Measurements from ENCODE around the gene SARM1.
"Not testable (repeated sequence)": the region's sequence is repeated elsewhere in the genome, so short reads cannot be mapped to it uniquely, and the experiment has no call there.

SARM1 gene

GRCh38 chr17:28335959-28336871 is 35.3 kb upstream of the SARM1 start:
- H3K36me3 Mint-ChIP-seq, result peaks cover 42% of the 10 kb centered on the region
- no peaks in the 10 kb centered on the region for H3K9me3 Mint-ChIP-seq
- H3K4me3 Mint-ChIP-seq, result peak overlapping the region; percentile 95
- peak overlapping the region; percentile 96 for H3K27ac Mint-ChIP-seq
- ATAC-seq (no peak), DNase-seq (ENCODE audit: low spot score in 2 of 2) (no peak)
- peaks cover 56% of the 10 kb centered on the region for H3K4me1 Mint-ChIP-seq

DNA sequence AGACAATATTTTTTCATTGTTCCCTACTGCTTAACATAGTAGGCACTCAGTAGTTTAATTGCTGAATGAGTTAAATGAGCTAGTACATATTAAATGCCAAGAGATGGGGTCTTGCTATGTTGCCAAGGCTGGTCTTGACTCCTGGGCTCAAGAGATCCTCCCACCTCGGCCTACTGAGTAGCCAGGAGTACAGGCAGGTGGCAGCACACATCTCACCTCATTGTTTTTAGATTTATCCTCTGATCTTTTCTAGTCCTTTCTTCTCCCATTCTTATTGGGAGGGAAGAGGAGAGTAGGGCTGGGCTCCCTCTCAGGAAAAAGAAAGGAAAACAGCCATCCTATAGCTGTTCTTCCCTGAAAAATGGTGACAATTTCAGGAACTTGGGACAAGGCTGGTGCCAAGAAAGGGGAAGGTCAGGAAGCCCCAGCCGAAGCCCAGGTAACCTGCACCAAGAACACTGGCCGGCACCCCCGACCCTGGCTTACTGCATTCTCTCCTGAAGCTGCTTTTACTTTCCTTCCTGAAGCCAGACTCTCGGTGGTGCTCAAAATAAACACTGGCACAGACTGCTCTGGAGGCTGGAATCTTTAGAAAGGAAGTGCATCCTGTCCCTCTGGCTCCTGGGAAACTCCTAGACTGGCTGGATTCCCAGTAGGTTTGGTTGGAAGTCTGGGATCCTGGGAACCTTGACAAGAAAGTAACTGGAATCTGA is 33.3 kb upstream of the SARM1 start:
- H3K4me3 Mint-ChIP-seq, result peak overlapping the region; percentile 95
- H3K9me3 Mint-ChIP-seq, result no peaks in the 10 kb centered on the region
- no peak overlapping the region for H3K27ac Mint-ChIP-seq
- ATAC-seq (no peak), DNase-seq (ENCODE audit: low spot score in 2 of 2) (no peak)
- H3K36me3 Mint-ChIP-seq, result peaks cover 53% of the 10 kb centered on the region
- H3K4me1 Mint-ChIP-seq, result peaks cover 51% of the 10 kb centered on the region

DNA sequence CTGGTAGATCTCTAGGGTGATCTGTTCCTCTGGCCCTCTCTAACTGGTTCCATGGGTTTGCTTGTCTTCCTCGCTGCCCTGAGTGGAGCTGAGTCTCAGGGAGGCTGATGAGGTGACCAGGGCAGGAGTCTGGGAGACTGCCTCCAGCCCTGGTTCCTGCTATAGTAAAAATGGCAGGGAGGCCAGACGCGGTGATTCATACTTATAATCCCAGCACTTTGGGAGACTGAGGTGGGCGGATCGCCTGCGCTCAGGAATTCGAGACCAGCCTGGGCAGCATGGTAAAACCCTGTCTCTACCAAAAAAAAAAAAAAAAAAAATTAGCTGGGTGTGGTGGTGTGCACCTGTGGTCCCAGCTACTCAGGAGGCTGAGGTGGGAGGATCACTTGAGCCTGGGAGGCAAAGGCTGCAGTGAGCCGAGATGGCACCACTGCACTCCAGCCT is 32.7 kb upstream of the SARM1 start:
- H3K27ac Mint-ChIP-seq; DNase-seq (ENCODE audit: low spot score in 2 of 2); H3K4me3 Mint-ChIP-seq; ATAC-seq; H3K9me3 Mint-ChIP-seq: not testable (repeated sequence)
- peaks cover 58% of the 10 kb centered on the region for H3K36me3 Mint-ChIP-seq
- peaks cover 47% of the 10 kb centered on the region for H3K4me1 Mint-ChIP-seq

DNA sequence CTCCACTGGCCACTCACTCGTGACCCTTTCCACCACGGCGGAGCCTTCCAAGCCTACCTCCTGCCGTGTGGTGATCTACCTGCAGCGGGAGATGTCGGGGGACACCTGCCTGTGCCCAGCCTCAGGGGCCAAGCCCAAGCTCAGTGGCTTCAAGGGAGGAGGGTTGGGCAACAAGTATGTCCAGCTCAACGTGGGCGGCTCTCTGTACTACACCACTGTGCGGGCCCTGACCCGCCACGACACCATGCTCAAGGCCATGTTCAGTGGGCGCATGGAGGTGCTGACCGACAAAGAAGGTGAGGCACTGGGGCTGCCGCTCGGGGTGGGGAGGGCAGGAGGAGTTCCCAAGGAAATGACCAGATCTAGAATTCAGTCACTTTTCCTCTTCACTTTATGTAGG is 32.1 kb upstream of the SARM1 start:
- no peak for ATAC-seq

DNA sequence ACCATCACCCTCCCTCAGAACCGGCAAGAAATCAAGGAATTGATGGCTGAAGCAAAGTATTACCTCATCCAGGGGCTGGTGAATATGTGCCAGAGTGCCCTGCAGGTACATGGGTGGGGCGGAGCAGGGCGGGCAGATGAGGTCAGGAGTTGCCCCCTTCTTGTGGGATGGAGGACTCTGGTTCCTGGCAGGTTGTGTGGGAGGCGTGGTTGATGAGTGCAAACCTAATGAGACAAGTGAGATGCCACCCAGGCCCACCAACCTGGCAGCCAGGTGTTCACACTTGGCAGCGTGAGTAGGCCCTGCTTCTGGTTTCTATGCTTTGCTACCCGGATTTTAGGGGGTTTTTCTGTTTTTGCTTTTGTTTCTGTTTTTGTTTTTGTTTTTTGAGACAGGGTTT is 31.1 kb upstream of the SARM1 start:
- no peak overlapping the region for H3K4me3 Mint-ChIP-seq
- peaks cover 35% of the 10 kb centered on the region for H3K4me1 Mint-ChIP-seq
- H3K9me3 Mint-ChIP-seq, result no peaks in the 10 kb centered on the region
- ATAC-seq (no peak), DNase-seq (ENCODE audit: low spot score in 2 of 2) (no peak)
- peaks cover 69% of the 10 kb centered on the region for H3K36me3 Mint-ChIP-seq
- H3K27ac Mint-ChIP-seq, result no peak overlapping the region

More for the DNA sequence above, 32.1 kb upstream of the SARM1 start:
- Mint-ChIP-seq H3K4me1 (peaks cover 41% of the 10 kb centered on the region), H3K27ac (no peak overlapping the region), H3K9me3 (no peaks in the 10 kb centered on the region), H3K4me3 (no peak overlapping the region), H3K36me3 (peaks cover 64% of the 10 kb centered on the region)
- DNase-seq (ENCODE audit: low spot score in 2 of 2), result no peak

DNA sequence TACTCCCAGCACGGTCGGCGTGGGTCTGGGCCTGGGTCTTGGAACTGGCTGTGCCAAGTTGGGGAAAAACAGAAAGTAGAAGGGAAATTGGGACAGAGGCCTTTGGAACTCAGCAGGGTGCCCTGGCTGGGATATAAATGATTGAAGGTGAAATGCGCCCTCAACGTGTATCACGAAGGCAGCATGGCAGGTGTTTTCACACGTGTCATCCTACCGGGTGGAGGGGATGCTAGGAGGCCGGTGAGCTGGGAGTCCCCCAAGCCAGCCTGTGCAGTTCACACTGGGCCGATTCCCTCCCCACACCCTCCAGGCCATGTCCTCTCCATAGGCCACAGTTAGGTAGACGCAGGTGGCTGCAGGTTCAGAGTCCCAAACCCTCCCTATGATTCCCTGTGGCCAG is 30.0 kb upstream of the SARM1 start:
- ATAC-seq (no peak), DNase-seq (ENCODE audit: low spot score in 2 of 2) (no peak)
- Mint-ChIP-seq H3K4me1 (peaks cover 34% of the 10 kb centered on the region), H3K9me3 (no peaks in the 10 kb centered on the region), H3K36me3 (peaks cover 75% of the 10 kb centered on the region), H3K27ac (peak overlapping the region; percentile 43), H3K4me3 (no peak overlapping the region)

GRCh38 chr17:28342313-28342712 is 29.2 kb upstream of the SARM1 start:
- ATAC-seq (no peak), DNase-seq (ENCODE audit: low spot score in 2 of 2) (no peak)
- Mint-ChIP-seq H3K36me3 (peaks cover 77% of the 10 kb centered on the region), H3K27ac (no peak overlapping the region), H3K4me1 (peaks cover 26% of the 10 kb centered on the region), H3K9me3 (no peaks in the 10 kb centered on the region), H3K4me3 (no peak overlapping the region)

DNA sequence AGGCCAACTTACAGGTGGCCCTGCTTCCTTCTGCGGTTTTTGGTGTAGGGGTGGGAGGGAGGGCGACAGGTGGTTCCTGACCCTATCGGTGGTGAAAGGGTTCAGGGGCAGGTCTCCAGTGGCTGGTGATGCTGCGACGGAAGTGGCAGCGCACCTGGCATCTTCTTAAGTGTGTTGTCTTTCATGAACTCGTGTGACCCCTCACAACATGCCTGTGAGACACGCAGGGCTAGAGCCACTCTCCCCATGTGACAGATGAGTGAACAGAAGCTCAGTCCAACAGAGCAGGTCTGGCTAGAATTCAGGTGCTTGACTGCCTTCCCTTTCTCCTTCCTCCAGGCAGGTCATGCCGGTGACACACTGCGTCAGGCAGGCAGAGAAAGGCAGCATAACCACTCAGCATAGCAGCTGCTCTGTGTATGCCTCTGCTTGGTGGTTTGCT is 28.0 kb upstream of the SARM1 start:
- H3K4me3 Mint-ChIP-seq, result no peak overlapping the region
- H3K36me3 Mint-ChIP-seq, result peaks cover 89% of the 10 kb centered on the region
- no peak overlapping the region for H3K27ac Mint-ChIP-seq
- DNase-seq (ENCODE audit: low spot score in 2 of 2), result no peak
- ATAC-seq, result no peak
- H3K4me1 Mint-ChIP-seq, result peaks cover 14% of the 10 kb centered on the region
- no peaks in the 10 kb centered on the region for H3K9me3 Mint-ChIP-seq

DNA sequence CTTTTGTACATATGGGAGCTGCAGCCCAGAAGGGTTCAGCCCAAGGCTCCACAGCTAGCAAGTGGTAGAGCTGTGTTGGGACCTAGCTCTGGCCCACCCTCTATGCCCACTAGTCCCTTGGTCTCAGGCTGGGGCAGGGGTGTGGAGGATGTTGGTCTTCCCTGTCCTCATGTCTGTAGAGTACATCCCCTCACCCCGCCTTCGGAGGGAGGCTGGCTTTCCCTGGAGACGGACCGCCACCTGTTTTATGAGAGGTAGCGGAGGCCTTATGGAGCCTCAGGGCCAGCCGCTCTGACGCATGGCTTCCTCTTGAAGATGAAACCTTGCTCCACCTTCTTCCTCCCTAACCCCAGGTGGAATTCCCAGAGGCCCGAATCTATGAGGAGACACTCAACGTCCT is 27.5 kb upstream of the SARM1 start:
- peak; percentile 11 for ATAC-seq
- no peak overlapping the region for H3K4me3 Mint-ChIP-seq

GRCh38 chr17:28344435-28344901 is 27.0 kb upstream of the SARM1 start:
- Mint-ChIP-seq H3K36me3 (peaks cover 96% of the 10 kb centered on the region), H3K4me1 (peaks cover 8% of the 10 kb centered on the region), H3K9me3 (no peaks in the 10 kb centered on the region), H3K4me3 (no peak overlapping the region), H3K27ac (no peak overlapping the region)
- ATAC-seq (peak; percentile 29), DNase-seq (ENCODE audit: low spot score in 2 of 2) (no peak)

More for the DNA sequence above, 27.5 kb upstream of the SARM1 start:
- no peak for DNase-seq (ENCODE audit: low spot score in 2 of 2)
- Mint-ChIP-seq H3K9me3 (no peaks in the 10 kb centered on the region), H3K27ac (no peak overlapping the region), H3K36me3 (peaks cover 94% of the 10 kb centered on the region), H3K4me1 (peaks cover 11% of the 10 kb centered on the region)

- Mint-ChIP-seq H3K27ac (no peak overlapping the region), H3K4me3 (no peak overlapping the region), H3K9me3 (no peaks in the 10 kb centered on the region), H3K4me1 (peaks cover under 1% of the 10 kb centered on the region), H3K36me3 (peaks cover 96% of the 10 kb centered on the region)
- no peak for ATAC-seq
- DNase-seq (ENCODE audit: low spot score in 2 of 2), result no peak
Observed at GRCh38 chr17:28345419-28346198, 25.9 kb upstream of the SARM1 start.

DNA sequence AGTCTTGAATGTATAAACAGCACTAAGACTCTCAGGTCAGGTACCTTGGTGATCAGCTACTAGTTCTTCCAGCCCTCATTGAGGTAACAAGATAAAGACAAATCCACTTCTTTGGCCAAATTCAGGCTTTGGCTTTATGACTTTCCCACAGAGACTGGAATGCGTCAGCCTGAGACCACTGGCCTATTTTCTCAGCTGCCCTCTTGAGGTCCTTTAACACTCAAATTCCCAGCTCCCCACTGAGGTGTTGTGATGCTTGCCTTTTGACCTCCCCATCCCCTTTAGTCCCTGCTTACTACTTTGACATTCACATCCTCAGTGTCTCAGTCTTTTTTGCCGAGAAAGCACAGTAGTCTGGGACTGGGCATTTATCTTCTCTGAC is 25.3 kb upstream of the SARM1 start:
- Mint-ChIP-seq H3K4me3 (no peak overlapping the region), H3K36me3 (peaks cover 96% of the 10 kb centered on the region), H3K9me3 (no peaks in the 10 kb centered on the region), H3K4me1 (no peaks in the 10 kb centered on the region), H3K27ac (no peak overlapping the region)
- DNase-seq (ENCODE audit: low spot score in 2 of 2), result no peak
- ATAC-seq, result no peak

- Mint-ChIP-seq H3K4me3 (no peak overlapping the region), H3K36me3 (peaks cover 96% of the 10 kb centered on the region), H3K27ac (no peak overlapping the region), H3K4me1 (no peaks in the 10 kb centered on the region), H3K9me3 (no peaks in the 10 kb centered on the region)
- DNase-seq (ENCODE audit: low spot score in 2 of 2) (no peak), ATAC-seq (no peak)
Observed at GRCh38 chr17:28346746-28347246, 24.7 kb upstream of the SARM1 start.

- Mint-ChIP-seq H3K4me3 (no peak overlapping the region), H3K36me3 (peaks cover 96% of the 10 kb centered on the region), H3K4me1 (no peaks in the 10 kb centered on the region), H3K27ac (no peak overlapping the region), H3K9me3 (no peaks in the 10 kb centered on the region)
- ATAC-seq (no peak), DNase-seq (ENCODE audit: low spot score in 2 of 2) (no peak)
Observed at GRCh38 chr17:28347261-28347891, 24.1 kb upstream of the SARM1 start.
